ENCODE measurements around the gene STK10.

DNA sequence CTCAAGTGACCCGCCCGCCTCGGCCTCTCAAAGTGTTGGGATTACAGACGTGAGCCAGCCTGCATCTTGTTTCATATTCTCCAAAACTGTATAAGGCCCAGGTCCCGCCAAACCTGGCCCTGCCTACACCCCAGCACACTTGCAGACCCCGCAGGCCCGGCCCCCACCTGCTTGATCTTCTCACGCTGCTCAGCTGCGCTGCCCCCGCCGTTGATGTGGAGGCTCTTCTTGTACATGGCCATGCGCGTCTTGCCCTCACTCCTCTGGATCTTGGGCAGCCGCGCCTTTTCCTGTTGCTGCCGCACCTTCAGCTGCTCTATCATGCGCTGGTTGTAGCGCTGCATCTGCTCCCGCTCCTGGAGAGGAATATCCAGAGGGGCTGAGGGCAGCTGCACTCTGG, 132.6 kb downstream of the STK10 start:
- TF ChIP-seq YY1 (IDR thresholded peaks at IDR 0.05; ENCODE audit: insufficient read depth, insufficient read length) (no peak), SUZ12 (IDR thresholded peaks at IDR 0.05; ENCODE audit: extremely low read depth, insufficient read depth, insufficient read length) (no peak)
